K562 (cell line): Measurements from ENCODE around the gene BRAF. TPM values are rescaled to one million over a fixed set of nuclear protein-coding genes. Genes with fewer than 3 reads are reported as not detected.

Source experiments
- CBFA2T2 ChIP-seq: fragments of 450-650 bp; conservative IDR thresholded peaks from 2 replicates; pipeline ENCODE4 v1.6.1; 2017; ENCODE audit warnings: mild to moderate bottlenecking
- CHD2 ChIP-seq: IDR thresholded peaks from 2 replicates; pipeline ENCODE4 v1.6.1; 2011; ENCODE audit warnings: low read depth, low read length
- FOSL1 ChIP-seq: fragments of 200-800 bp; sonication (Bioruptor generic); conservative IDR thresholded peaks from 2 replicates; pipeline ENCODE4 v1.6.1; 2016; ENCODE audit warnings: missing genetic modification characterization, missing compliant biosample characterization
- FOXK2 ChIP-seq, 2 experiments: fragments of 450-650 bp; IDR thresholded peaks in 1 of 2; conservative IDR thresholded peaks in 1 of 2; 2 replicates each; pipeline ENCODE4 v1.6.1; 2016; ENCODE audit warnings: low read depth in 2 of 2, mild to moderate bottlenecking in 1 of 2
- MAFK ChIP-seq: IDR thresholded peaks from 2 replicates; pipeline ENCODE4 v1.6.1; 2011; ENCODE audit warnings: low read length, improper control_type of control experiment
- NFIC ChIP-seq: fragments of 450-650 bp; IDR thresholded peaks from 2 replicates; pipeline ENCODE4 v1.6.1; 2017; ENCODE audit warnings: mild to moderate bottlenecking, inconsistent platforms
- SIRT6 ChIP-seq: IDR thresholded peaks from one replicate; pipeline ENCODE4 v1.6.1; 2012; ENCODE audit warnings: low read depth, mild to moderate bottlenecking, control low read depth, inconsistent platforms, low read length, moderate library complexity
- SREBF1 ChIP-seq: fragments of 150-350 bp; IDR thresholded peaks from 2 replicates; pipeline ENCODE4 v1.6.1; 2014; ENCODE audit warnings: antibody characterized with exemption, low read depth, low read length, borderline replicate concordance
- TAF1 ChIP-seq: IDR thresholded peaks from 2 replicates; pipeline ENCODE4 v1.6.1; 2011; ENCODE audit warnings: mild to moderate bottlenecking, low read length, moderate library complexity; ENCODE audit not compliant: insufficient read depth, control insufficient read depth, severe bottlenecking; ENCODE audit errors: extremely low read depth
- TOE1 ChIP-seq, 2 experiments: fragments of 450-650 bp in 1 of 2; sonication (generic) in 1 of 2; formaldehyde crosslinking in 1 of 2; IDR thresholded peaks; 2 replicates each; pipeline versions ENCODE4 v1.7.1 to v1.8.0; 2016 to 2022; ENCODE audit warnings: borderline replicate concordance in 2 of 2, mild to moderate bottlenecking in 2 of 2, antibody characterized with exemption in 1 of 2, inconsistent platforms in 1 of 2, low read depth in 1 of 2, missing genetic modification reagents in 1 of 2, moderate library complexity in 1 of 2
- YY1 ChIP-seq, 3 experiments: IDR thresholded peaks; 2 replicates each; pipeline ENCODE4 v1.6.1; 2011; ENCODE audit warnings: low read length in 2 of 3, mild to moderate bottlenecking in 2 of 3, moderate library complexity in 2 of 3, borderline replicate concordance in 1 of 3, control low read depth in 1 of 3, low read depth in 1 of 3; ENCODE audit not compliant: insufficient read depth in 3 of 3, insufficient replicate concordance in 2 of 3, control insufficient read depth in 1 of 3, insufficient read length in 1 of 3; ENCODE audit errors: extremely low read depth in 1 of 3
- ZBTB17 ChIP-seq: fragments of 450-650 bp; formaldehyde crosslinking; IDR thresholded peaks from 2 replicates; pipeline ENCODE4 v1.4.0; 2020; ENCODE audit warnings: mild to moderate bottlenecking
- ZNF133 ChIP-seq: fragments of 250-450 bp; sonication (Bioruptor Pico); IDR thresholded peaks from 2 replicates; pipeline ENCODE4 v1.4.0; 2020; ENCODE audit warnings: mild to moderate bottlenecking
- ZNF778 ChIP-seq: fragments of 450-650 bp; formaldehyde crosslinking; IDR thresholded peaks from 2 replicates; pipeline ENCODE4 v1.4.0; 2020; ENCODE audit warnings: mild to moderate bottlenecking, moderate library complexity
- polyA plus RNA-seq, 8 experiments: library from polyadenylated mRNA; depleted of rRNA in 4 of 8; stranded (reverse) in 5 of 8; unstranded in 3 of 8; fragments of >200 nt; fragmentation: Nextera tagmentation in 2 of 8; fragmentation: Illumina TruSeq in 1 of 8; extraction: Ambion mirVana in 2 of 8; extraction: Trizol in 1 of 8; gene quantifications; 2 replicates each; pipeline versions ENCODE4 v1.2.1 to v1.2.3, GENCODE V29; 2011 to 2014; ENCODE audit warnings: inconsistent platforms in 1 of 8, missing spikeins in 1 of 8
- total RNA-seq, 7 experiments: library from RNA; depleted of rRNA in 6 of 7; stranded (reverse); fragments of >200 nt in 6 of 7; fragmentation: Illumina TruSeq in 2 of 7; extraction: Trizol in 2 of 7; gene quantifications; 2 replicates each; pipeline versions ENCODE4 v1.2.1 to v1.2.3, GENCODE V29; 2011 to 2021; ENCODE audit warnings: low replicate concordance in 1 of 7
- TF ChIP-seq, protein P1 (sequence below): fragments of 250-450 bp; sonication (Bioruptor Pico); IDR thresholded peaks from 2 replicates; pipeline ENCODE4 v1.5.0; 2021; ENCODE audit warnings: mild to moderate bottlenecking, borderline replicate concordance
- TF ChIP-seq, protein P2 (sequence below): IDR thresholded peaks from 2 replicates; pipeline ENCODE4 v1.6.1; 2016; ENCODE audit warnings: missing genetic modification characterization, missing compliant biosample characterization
- TF ChIP-seq, protein P3 (sequence below): IDR thresholded peaks from 2 replicates; pipeline ENCODE4 v1.6.1; 2014; ENCODE audit warnings: antibody characterized with exemption
- TF ChIP-seq, protein P4 (sequence below): fragments of 250-450 bp; sonication (Bioruptor Pico); IDR thresholded peaks from 2 replicates; pipeline ENCODE4 v1.4.0; 2020; ENCODE audit warnings: mild to moderate bottlenecking

Gene BRAF
- total and polyA plus RNA-seq, 9 of the 15 experiments (the other 6 are each of a cell fraction or from before 2014, with no cell fraction given): 3.6 to 38.3 (median 21.9) TPM

DNA sequence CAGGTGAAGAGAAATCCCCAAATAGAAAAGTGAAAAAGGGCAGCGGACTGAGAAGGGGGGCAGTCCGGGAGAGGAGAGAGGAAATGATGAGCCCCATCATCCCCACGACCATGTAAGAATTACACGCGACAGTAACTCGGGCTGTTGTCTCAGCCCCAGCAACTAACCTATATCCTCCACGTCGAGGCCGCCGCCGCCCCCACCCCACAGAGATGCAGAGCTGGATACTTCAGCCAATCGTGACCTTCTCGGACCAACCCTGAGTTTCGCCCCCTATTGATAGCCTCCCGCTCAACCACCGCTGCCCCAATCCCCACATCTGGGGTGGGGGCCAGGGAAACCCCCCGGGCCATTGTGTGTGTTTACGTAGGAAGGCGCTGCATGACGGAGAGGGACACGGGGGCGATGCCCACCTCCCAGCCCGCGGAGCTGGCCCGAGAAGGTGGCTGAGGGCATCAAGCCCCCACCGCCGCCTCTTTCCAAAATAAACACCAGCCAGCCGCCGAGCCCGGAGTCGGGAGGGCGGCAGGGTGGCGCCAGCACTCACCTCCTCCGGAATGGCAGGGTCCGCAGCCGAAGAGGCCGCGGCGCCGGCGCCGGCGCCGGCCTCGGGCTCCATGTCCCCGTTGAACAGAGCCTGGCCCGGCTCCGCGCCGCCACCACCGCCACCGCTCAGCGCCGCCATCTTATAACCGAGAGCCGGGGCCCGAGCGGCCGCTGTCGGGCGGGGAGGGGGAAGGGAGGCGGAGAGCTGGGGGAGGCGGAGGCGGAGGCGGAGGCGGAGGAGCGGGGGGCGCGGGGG, 509 bp downstream of the BRAF start (continued):
- TF ChIP-seq, protein P1, sequence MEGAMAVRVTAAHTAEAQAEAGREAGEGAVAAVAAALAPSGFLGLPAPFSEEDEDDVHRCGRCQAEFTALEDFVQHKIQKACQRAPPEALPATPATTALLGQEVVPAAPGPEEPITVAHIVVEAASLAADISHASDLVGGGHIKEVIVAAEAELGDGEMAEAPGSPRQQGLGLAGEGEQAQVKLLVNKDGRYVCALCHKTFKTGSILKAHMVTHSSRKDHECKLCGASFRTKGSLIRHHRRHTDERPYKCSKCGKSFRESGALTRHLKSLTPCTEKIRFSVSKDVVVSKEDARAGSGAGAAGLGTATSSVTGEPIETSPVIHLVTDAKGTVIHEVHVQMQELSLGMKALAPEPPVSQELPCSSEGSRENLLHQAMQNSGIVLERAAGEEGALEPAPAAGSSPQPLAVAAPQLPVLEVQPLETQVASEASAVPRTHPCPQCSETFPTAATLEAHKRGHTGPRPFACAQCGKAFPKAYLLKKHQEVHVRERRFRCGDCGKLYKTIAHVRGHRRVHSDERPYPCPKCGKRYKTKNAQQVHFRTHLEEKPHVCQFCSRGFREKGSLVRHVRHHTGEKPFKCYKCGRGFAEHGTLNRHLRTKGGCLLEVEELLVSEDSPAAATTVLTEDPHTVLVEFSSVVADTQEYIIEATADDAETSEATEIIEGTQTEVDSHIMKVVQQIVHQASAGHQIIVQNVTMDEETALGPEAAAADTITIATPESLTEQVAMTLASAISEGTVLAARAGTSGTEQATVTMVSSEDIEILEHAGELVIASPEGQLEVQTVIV (CRISPR knock-in tag): no peak
- TF ChIP-seq TOE1 (IDR thresholded peaks at IDR 0.05; ENCODE audit: borderline replicate concordance): peak; percentile 81
- no peak for TF ChIP-seq TOE1 (CRISPR knock-in tag; IDR thresholded peaks at IDR 0.05; ENCODE audit: borderline replicate concordance, low read depth)
- no peak for TF ChIP-seq SIRT6
- TF ChIP-seq FOSL1 (tag): no peak; the same call in 1 of the 2 replicates
- no peak for TF ChIP-seq MAFK
- TF ChIP-seq, protein P2, sequence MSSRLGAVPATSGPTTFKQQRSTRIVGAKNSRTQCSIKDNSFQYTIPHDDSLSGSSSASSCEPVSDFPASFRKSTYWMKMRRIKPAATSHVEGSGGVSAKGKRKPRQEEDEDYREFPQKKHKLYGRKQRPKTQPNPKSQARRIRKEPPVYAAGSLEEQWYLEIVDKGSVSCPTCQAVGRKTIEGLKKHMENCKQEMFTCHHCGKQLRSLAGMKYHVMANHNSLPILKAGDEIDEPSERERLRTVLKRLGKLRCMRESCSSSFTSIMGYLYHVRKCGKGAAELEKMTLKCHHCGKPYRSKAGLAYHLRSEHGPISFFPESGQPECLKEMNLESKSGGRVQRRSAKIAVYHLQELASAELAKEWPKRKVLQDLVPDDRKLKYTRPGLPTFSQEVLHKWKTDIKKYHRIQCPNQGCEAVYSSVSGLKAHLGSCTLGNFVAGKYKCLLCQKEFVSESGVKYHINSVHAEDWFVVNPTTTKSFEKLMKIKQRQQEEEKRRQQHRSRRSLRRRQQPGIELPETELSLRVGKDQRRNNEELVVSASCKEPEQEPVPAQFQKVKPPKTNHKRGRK (tag): no peak
- TF ChIP-seq TAF1: peak; percentile 89
- TF ChIP-seq, protein P3, sequence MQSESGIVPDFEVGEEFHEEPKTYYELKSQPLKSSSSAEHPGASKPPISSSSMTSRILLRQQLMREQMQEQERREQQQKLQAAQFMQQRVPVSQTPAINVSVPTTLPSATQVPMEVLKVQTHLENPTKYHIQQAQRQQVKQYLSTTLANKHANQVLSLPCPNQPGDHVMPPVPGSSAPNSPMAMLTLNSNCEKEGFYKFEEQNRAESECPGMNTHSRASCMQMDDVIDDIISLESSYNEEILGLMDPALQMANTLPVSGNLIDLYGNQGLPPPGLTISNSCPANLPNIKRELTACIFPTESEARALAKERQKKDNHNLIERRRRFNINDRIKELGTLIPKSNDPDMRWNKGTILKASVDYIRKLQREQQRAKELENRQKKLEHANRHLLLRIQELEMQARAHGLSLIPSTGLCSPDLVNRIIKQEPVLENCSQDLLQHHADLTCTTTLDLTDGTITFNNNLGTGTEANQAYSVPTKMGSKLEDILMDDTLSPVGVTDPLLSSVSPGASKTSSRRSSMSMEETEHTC: no peak; the same call in 1 of the 2 replicates
- no peak for TF ChIP-seq ZBTB17
- TF ChIP-seq CBFA2T2: no peak
- TF ChIP-seq ZNF133 (CRISPR knock-in tag): no peak
- no peak for TF ChIP-seq ZNF778 (CRISPR knock-in tag)
- TF ChIP-seq, protein P4, sequence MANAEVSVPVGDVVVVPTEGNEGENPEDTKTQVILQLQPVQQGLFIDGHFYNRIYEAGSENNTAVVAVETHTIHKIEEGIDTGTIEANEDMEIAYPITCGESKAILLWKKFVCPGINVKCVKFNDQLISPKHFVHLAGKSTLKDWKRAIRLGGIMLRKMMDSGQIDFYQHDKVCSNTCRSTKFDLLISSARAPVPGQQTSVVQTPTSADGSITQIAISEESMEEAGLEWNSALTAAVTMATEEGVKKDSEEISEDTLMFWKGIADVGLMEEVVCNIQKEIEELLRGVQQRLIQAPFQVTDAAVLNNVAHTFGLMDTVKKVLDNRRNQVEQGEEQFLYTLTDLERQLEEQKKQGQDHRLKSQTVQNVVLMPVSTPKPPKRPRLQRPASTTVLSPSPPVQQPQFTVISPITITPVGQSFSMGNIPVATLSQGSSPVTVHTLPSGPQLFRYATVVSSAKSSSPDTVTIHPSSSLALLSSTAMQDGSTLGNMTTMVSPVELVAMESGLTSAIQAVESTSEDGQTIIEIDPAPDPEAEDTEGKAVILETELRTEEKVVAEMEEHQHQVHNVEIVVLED (CRISPR knock-in tag): peak; percentile 7; the same call in 1 of the 2 replicates
- no peak for TF ChIP-seq CHD2
- peak; percentile 78 to 89 for TF ChIP-seq FOXK2 (conservative IDR thresholded peaks at IDR 0.05 in 1 of 2, IDR thresholded peaks at IDR 0.05 in 1 of 2; ENCODE audit: low read depth in 2 of 2)
- TF ChIP-seq NFIC: peak; percentile 23; the same call in 1 of the 2 replicates
- TF ChIP-seq YY1 (IDR thresholded peaks at IDR 0.05; ENCODE audit: borderline replicate concordance in 1 of 3, control insufficient read depth in 1 of 3, extremely low read depth in 1 of 3, insufficient read depth in 3 of 3, insufficient read length in 1 of 3, insufficient replicate concordance in 2 of 3, low read depth in 1 of 3, low read length in 2 of 3): peak; percentile 65 to 96 (median 92)
- no peak for TF ChIP-seq SREBF1
